NCI-H82 (cell line): ENCODE data around the gene DHX58.
"Not testable (repeated sequence)": the region's sequence is repeated elsewhere in the genome, so short reads cannot be mapped to it uniquely, and the experiment has no call there.

ENCODE experiments used
- DNase-seq: peaks from one replicate; lab custom pipeline; 2025; lab: John Stamatoyannopoulos, UW

The DHX58 gene

DNA sequence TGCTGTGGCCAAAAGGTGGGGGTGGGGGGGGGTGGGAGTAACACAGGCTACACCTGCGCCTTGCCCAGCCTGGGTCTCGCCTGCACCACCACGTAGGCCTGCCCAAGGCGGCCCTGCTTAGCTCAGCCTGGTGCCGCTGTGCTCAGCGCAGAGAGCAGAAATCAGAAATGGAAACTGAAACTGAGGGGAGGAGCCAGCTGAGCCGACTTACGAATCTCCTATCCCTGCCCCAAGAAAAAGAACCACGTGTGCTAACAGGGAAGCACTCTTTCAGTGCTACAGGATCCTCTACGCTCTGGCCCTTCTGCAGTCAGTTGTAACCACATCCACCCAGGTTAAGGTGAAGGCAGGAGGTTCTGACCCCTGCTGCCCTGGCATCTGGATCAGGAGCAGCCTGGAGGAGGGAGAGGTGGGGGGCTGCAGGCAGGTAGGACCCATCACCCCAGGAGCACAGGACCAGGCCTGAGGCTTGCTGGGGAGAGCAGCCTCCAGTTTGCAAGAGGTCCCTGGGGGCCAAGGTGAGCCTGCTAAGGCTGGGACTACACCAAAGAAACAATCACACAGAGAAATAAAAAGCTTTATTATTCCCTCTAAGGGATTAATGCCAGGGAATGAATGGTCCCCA, at the start of gene DHX58:
Gene DHX58, minus strand, starts transcription at position 163 of the 625 bp plus-strand sequence. CDS start 822 bp downstream, outside the sequence.
- DNase-seq: no peak

DNA sequence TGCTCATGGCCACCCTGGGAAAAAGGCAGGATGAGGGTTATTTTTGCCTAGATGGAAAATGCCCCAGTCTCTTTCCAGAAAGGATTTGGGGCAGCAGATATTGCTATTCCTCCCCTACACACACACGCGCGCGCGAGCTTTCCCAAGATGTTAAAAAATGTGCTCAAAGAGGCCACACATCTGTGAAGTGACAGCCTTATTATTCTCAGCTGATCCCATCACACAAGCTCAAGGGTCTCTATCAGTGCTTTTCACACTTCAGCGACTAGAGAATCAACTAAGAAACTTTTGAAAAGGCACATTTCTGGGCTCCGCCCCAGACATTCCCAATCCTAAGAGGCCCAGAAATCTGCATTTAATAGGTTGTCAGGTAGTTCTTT, 48.0 kb upstream of the DHX58 start:
- DNase-seq: no peak

GRCh38 chr17:42159796-42160530, 47.4 kb upstream of the DHX58 start:
- no peak for DNase-seq

GRCh38 chr17:42155614-42156045, 43.1 kb upstream of the DHX58 start:
- no peak for DNase-seq

- peak; percentile 48 for DNase-seq
Observed at GRCh38 chr17:42153919-42154742, 41.6 kb upstream of the DHX58 start.

GRCh38 chr17:42146911-42147607, 34.5 kb upstream of the DHX58 start:
- DNase-seq: no peak

DNA sequence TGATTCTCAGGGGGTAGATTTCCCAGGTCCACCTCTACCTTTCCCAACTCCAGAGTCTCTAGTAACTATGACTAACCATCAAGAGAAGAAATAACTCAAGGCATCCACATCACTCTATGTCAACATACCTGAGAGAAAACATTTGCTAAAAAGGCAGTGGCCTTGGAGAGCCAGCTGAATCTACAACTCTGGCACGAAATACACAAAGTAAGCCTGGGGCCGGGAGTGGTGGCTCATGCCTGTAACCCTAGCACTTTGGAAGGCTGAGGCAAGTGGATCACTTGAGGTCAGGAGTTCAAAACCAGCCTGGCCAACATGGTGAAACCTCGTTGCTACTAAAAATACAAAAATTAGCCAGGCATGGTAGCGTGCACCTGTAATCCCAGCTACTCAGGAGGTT, 30.6 kb upstream of the DHX58 start:
- DNase-seq: not testable (repeated sequence)

DNA sequence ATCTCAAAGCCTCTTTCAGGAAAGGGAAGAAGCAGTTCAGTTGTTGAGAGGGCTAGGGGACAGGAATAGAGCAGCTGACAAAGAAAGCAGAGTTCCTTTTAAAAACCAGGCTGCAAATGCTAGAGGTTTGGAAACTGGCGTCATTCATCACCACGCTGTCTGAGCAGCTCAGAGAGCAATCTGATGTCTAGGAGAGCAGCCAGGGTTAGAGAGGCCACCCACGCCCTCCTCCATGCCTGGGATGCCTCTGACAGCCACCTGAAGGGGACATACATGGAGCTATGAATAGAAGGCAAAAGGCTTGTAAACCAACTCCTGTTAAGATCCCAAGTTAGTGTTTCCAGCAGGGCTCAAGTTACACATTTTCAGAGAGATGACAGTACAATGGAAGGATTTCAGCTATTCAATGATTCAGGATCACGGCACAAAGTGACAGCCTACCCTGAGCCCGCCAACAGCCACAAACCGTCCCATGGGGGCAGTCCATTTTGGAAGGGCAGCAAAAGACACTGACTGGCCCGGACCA, 29.9 kb upstream of the DHX58 start:
- no peak for DNase-seq

DNA sequence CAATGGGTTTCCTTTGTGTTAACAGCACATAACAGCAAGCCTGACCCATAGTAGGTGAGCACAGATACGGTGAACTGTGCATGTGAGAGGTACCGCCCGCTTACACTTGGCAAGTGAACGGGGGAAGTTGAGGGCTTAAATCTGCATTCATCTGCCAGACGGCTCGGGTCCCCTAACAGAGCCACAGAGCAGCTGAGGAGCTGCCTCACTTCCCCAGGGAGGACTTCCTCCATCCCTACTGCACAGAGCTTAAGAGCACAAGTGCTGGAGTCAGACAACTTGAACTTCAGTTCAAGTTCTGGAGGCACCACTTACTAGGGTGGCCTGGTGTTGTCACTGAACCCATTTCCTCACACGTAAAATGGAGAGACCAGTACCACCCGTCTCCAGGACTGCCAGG, 28.9 kb upstream of the DHX58 start:
- DNase-seq: no peak

DNA sequence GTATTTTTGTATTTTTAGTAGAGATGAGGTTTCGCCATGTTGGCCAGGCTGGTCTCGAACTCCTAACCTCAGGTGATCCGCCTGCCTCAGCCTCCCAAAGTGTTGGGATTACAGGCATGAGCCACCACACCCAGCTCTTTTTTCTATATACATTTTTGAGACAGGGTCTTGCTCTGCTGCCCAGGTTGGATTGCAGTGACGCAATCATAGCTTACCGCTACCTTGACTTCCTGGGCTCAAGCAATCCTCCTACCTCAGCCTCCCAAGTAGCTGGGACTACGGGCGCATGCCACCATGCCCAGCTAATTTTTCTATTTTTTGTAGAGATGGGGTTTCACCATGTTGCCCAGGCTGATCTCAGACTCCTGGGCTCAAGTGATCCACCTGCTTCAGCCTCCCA, 28.2 kb upstream of the DHX58 start:
- DNase-seq: not testable (repeated sequence)

DNA sequence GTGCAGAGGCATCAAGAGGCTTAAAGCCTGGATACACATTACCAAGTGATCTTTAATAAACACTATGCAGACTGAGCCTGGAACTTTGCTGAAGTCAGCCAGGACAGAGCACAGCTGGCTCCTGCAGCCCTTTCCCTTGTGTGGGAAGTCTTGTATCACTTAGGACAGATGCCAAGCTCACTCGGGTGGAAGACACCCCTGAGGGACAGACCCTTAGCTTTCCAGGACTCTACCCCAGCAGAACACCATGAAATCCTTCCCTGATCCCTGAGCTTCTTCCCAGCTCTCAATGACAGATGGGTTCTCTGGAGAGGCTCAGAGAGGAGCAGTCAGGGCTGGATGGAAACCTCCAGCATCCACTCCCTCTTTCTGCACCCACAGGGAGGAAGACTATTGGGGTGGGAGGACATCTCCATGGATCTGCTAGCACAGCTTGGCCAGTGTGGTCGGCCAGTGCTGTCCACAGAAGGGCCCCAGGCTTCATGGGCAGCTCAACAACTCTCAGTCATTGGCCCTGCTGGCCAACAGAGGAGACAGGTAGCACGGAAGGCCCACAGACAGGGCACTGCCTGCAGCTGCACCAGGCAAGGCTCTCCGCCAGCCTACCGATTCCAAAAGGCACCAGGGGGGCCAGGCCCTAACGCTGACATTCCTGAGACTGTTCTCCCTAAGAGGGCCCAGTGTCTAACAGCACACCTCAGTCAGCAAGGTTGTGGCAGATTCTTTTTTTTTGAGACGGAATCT, 26.4 kb upstream of the DHX58 start:
- no peak for DNase-seq

GRCh38 chr17:42136654-42137051, 24.1 kb upstream of the DHX58 start:
- DNase-seq: no peak

- DNase-seq: no peak
Observed at GRCh38 chr17:42135664-42136653, 23.4 kb upstream of the DHX58 start.

DNA sequence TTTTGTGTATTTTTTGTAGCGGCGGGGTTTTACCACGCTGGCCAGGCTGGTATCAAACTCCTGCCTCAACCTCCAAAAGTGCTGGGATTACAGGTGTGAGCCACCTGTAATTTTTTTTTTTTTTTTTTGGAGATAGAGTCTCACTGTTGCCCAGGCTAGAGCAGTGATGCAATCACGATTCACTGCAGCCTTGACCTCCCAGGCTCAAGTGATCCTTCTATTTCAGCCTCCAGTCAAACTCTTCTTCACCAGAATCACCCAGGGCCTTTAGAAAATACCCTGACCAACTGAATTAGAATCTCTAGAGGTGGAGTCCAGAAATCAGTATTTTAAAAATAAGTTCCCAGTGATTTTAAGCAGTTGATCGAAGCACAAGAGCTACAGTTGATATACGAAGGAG, 22.6 kb upstream of the DHX58 start:
- DNase-seq: no peak

- DNase-seq: no peak
Observed at GRCh38 chr17:42133461-42134041, 21.0 kb upstream of the DHX58 start.

- no peak for DNase-seq
Observed at GRCh38 chr17:42132941-42133340, 20.4 kb upstream of the DHX58 start.

DNA sequence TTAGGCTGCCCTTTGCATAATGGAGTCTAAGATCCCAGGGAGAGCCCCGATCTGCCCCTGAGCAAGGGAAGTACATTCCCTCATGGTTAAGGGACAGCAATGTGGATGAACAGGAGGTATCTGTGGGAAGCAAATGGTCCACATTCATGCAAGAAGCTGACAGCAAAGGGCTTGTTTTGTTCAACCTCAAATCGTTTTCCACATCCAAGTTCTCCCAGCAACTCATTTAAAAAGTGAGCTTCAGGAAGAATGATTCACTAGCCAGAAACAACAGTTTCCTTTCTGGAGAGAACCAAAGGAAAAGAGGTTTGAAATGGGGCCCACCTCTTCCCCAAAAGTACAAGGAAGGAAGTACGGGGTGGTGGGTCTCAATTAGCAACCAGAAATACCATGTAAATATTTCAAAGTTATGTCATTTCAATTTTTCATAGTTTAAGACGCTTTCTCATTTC, 19.5 kb upstream of the DHX58 start:
- no peak for DNase-seq

DNA sequence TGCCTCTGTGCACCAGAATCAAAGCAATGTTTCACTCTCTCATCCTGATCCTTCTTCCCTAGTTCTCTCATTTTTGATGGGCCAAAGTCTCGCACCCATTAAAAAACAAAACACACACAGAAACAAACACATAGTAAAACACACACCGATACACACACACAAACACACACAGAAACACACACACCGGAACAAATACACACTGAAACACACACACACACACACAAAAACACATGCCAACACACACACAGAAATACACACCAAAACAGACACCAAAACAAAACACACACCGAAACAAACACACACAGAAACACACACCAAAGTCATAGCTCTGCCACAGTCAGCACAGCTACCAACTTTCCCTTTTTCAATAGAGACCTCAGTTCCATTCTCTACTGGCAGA, 18.7 kb upstream of the DHX58 start:
- DNase-seq: no peak

DNA sequence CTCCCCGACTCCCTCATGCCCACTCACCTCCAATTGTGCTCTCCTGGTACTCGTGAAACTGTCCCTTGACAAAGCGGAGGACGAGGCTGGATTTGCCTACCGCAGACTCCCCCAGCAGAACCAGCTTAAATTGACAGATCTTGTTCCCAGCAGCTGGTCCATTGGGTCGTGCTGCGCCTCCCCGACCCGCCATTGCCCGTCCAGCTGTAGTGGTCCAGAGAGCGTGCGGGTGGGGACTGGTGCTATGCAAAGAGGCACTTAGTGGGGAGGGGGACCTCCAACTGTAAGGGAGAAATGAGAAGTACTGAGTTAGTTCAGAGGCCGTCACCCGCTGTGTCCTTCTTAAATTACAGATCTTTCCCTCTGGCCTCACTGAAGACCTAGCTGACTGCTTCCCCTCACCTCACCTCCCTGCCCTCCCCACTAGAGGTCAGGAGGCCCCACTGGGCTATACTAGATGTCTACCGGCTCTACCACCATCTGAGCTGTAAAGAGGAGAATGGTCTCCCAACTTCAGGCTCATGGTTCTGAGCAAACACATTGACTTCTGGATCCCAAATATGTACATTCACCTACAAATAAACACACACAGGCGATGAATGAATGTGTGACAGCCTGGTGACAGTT, 17.9 kb upstream of the DHX58 start:
- DNase-seq: no peak
